NCI-H187 (cell line): ENCODE results near the gene BLOC1S3.

Source experiments
- DNase-seq, 2 experiments: peaks; one replicate each; lab custom pipeline; 2025; lab: John Stamatoyannopoulos, UW

The BLOC1S3 gene

GRCh38 chr19:45182758-45183157 lies 4.2 kb downstream of the BLOC1S3 start:
- DNase-seq, result no peak

GRCh38 chr19:45184115-45184514 lies 5.5 kb downstream of the BLOC1S3 start:
- no peak for DNase-seq

GRCh38 chr19:45186509-45187334 lies 8.1 kb downstream of the BLOC1S3 start:
- no peak for DNase-seq

GRCh38 chr19:45187421-45188100 lies 9.0 kb downstream of the BLOC1S3 start:
- peak in 1 of 2 experiments; percentile 16 for DNase-seq

GRCh38 chr19:45189971-45190370 lies 11.4 kb downstream of the BLOC1S3 start:
- no peak for DNase-seq

- no peak for DNase-seq
Measured at GRCh38 chr19:45191375-45191774, 12.8 kb downstream of the BLOC1S3 start.

GRCh38 chr19:45195764-45196163 lies 17.2 kb downstream of the BLOC1S3 start:
- no peak for DNase-seq

- no peak for DNase-seq
Measured at GRCh38 chr19:45200568-45200967, 22.0 kb downstream of the BLOC1S3 start.

GRCh38 chr19:45202637-45203036 lies 24.1 kb downstream of the BLOC1S3 start:
- DNase-seq, result no peak

- no peak for DNase-seq
Measured at GRCh38 chr19:45205810-45206209, 27.2 kb downstream of the BLOC1S3 start.

GRCh38 chr19:45206328-45206727 lies 27.7 kb downstream of the BLOC1S3 start:
- DNase-seq, result no peak

GRCh38 chr19:45211751-45212381 lies 33.3 kb downstream of the BLOC1S3 start:
- DNase-seq, result no peak

GRCh38 chr19:45213031-45213430 lies 34.4 kb downstream of the BLOC1S3 start:
- DNase-seq, result no peak

- no peak for DNase-seq
Measured at GRCh38 chr19:45215391-45216191, 37.0 kb downstream of the BLOC1S3 start.

- DNase-seq, result no peak
Measured at GRCh38 chr19:45216667-45217066, 38.1 kb downstream of the BLOC1S3 start.

- DNase-seq, result no peak
Measured at GRCh38 chr19:45217193-45217956, 38.8 kb downstream of the BLOC1S3 start.

- no peak for DNase-seq
Measured at GRCh38 chr19:45217957-45218334, 39.4 kb downstream of the BLOC1S3 start.

GRCh38 chr19:45218426-45218825 lies 39.8 kb downstream of the BLOC1S3 start:
- DNase-seq, result no peak

- DNase-seq, result no peak
Measured at GRCh38 chr19:45218911-45219743, 40.5 kb downstream of the BLOC1S3 start.

- DNase-seq, result no peak
Measured at GRCh38 chr19:45222724-45223123, 44.1 kb downstream of the BLOC1S3 start.
